Mesendoderm (in vitro differentiated cells): Measurements from ENCODE around the gene F2RL1.

ENCODE experiments used
- DNase-seq: peaks from one replicate; pipeline ENCODE4 v3.0.0; 2013
- H2AK5ac ChIP-seq: 2 replicates; pipeline ENCODE4 v1.6.1; 2013; ENCODE audit warnings: low read length, inconsistent platforms
- H2BK120ac ChIP-seq: 2 replicates; pipeline ENCODE4 v1.6.1; 2013; ENCODE audit warnings: low read depth, mild to moderate bottlenecking, low read length, moderate library complexity, mixed read lengths
- H2BK15ac ChIP-seq: replicated peaks from 2 replicates; pipeline ENCODE4 v1.6.1; 2013; ENCODE audit warnings: low read depth, mild to moderate bottlenecking, moderate library complexity
- H2BK5ac ChIP-seq: 2 replicates; pipeline ENCODE4 v1.6.1; 2013; ENCODE audit warnings: low read length, inconsistent platforms
- H3K18ac ChIP-seq: 2 replicates; pipeline ENCODE4 v1.6.1; 2013; ENCODE audit warnings: mild to moderate bottlenecking, low read length, mixed read lengths
- H3K23ac ChIP-seq: one replicate; pipeline ENCODE4 v1.6.1; 2013; ENCODE audit warnings: low read length
- H3K27ac ChIP-seq: 2 replicates; pipeline ENCODE4 v1.5.1; 2013; ENCODE audit warnings: low read depth, mild to moderate bottlenecking, inconsistent platforms, low read length, moderate library complexity
- H3K27me3 ChIP-seq: 2 replicates; pipeline ENCODE4 v1.6.1; 2013; ENCODE audit warnings: low read length, control low read depth, mild to moderate bottlenecking, inconsistent platforms; ENCODE audit not compliant: insufficient read depth, poor library complexity
- H3K36me3 ChIP-seq: 2 replicates; pipeline ENCODE4 v1.6.1; 2013; ENCODE audit warnings: low read length, inconsistent platforms; ENCODE audit not compliant: control insufficient read depth, insufficient read depth
- H3K4ac ChIP-seq: one replicate; pipeline ENCODE4 v1.6.1; 2013; ENCODE audit warnings: low read depth, mild to moderate bottlenecking, low read length, moderate library complexity
- H3K4me1 ChIP-seq: 2 replicates; pipeline ENCODE4 v1.6.1; 2013; ENCODE audit warnings: low read depth, low read length, inconsistent platforms; ENCODE audit not compliant: control insufficient read depth
- H3K4me2 ChIP-seq: 2 replicates; pipeline ENCODE4 v1.6.1; 2013; ENCODE audit warnings: low read length
- H3K4me3 ChIP-seq: 2 replicates; pipeline ENCODE4 v1.5.1; 2013; ENCODE audit warnings: mild to moderate bottlenecking, low read length
- H3K56ac ChIP-seq: one replicate; pipeline ENCODE4 v1.6.1; 2013; ENCODE audit warnings: low read length
- H3K79me1 ChIP-seq: 2 replicates; pipeline ENCODE4 v1.6.1; 2013; ENCODE audit warnings: low read length, inconsistent platforms
- H3K79me2 ChIP-seq: 2 replicates; pipeline ENCODE4 v1.6.1; 2013; ENCODE audit warnings: mild to moderate bottlenecking, low read length; ENCODE audit not compliant: control insufficient read depth, insufficient read depth
- H3K9ac ChIP-seq: 2 replicates; pipeline ENCODE4 v1.6.1; 2013; ENCODE audit warnings: low read length, inconsistent platforms
- H4K5ac ChIP-seq: one replicate; pipeline ENCODE4 v1.6.1; 2013; ENCODE audit warnings: low read length
- H4K8ac ChIP-seq: one replicate; pipeline ENCODE4 v1.6.1; 2013; ENCODE audit warnings: low read depth, mild to moderate bottlenecking, control low read depth, low read length, moderate library complexity
- WGBS: extraction: QIAGEN DNeasy Blood & Tissue Kit; methylation state at CpG from one replicate; pipeline ENCODE4 v1.1.7; 2013; ENCODE audit warnings: low lambda C conversion rate, missing lambda C conversion rate; ENCODE audit not compliant: insufficient coverage; ENCODE audit errors: extremely low coverage; 5-methylcytosine and 5-hydroxymethylcytosine counted together

F2RL1 gene

DNA sequence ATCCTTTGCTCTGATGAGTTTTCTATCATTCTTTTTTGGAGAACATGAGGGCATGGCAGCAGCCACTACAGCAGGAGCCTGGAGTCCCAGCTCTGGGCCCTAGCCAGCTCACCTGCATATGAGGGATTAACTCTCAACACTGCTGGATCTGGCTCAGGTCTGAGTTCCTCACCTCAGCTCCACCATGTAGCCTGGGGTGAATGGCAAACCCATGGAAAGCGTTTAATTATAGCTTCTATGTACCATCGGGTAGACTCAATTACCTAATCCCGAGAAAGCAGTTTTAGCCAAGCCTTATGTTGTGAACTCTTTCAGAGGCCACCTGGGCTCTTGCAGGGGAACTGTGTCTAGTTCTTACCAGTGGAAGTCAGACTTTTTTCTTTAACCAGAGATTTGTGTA is 27.1 kb downstream of the F2RL1 start:
- H3K18ac ChIP-seq, result no peak overlapping the region
- no peaks in the 10 kb centered on the region for H3K79me1 ChIP-seq
- H4K5ac ChIP-seq, result no peak overlapping the region
- H3K36me3 ChIP-seq, result no peaks in the 10 kb centered on the region
- H3K27ac ChIP-seq, result no peak overlapping the region
- no peaks in the 10 kb centered on the region for H3K4me1 ChIP-seq
- no CpG with 5 or more reads among the region's 3 CpGs for WGBS
- no peak overlapping the region for H2BK15ac ChIP-seq
- no peak overlapping the region for H2AK5ac ChIP-seq
- no peak overlapping the region for H3K4me2 ChIP-seq
- no peak overlapping the region for H3K4me3 ChIP-seq
- H3K56ac ChIP-seq, result no peak overlapping the region
- no peaks in the 10 kb centered on the region for H3K27me3 ChIP-seq
- no peak overlapping the region for H3K9ac ChIP-seq
- no peak overlapping the region for H3K4ac ChIP-seq
- no peak overlapping the region for H2BK5ac ChIP-seq
- H2BK120ac ChIP-seq, result no peak overlapping the region
- DNase-seq, result no peak
- H4K8ac ChIP-seq, result no peak overlapping the region
- no peak overlapping the region for H3K23ac ChIP-seq
- no peaks in the 10 kb centered on the region for H3K79me2 ChIP-seq

- H3K79me1 ChIP-seq, result no peaks in the 10 kb centered on the region
- no peak within 1 kb of the TSS for H3K23ac ChIP-seq
- no peak within 1 kb of the TSS for H2AK5ac ChIP-seq
- no peak within 1 kb of the TSS for H4K5ac ChIP-seq
- H3K18ac ChIP-seq, result peak within 1 kb of the TSS; percentile 33
- DNase-seq, result peak; percentile 67
- no peaks in the 10 kb centered on the region for H3K27me3 ChIP-seq
- peak within 1 kb of the TSS; percentile 43 for H3K56ac ChIP-seq
- H3K4ac ChIP-seq, result no peak within 1 kb of the TSS
- no peak within 1 kb of the TSS for H4K8ac ChIP-seq
- peak within 1 kb of the TSS; percentile 38 for H2BK5ac ChIP-seq
- no CpG with 5 or more reads among the region's 18 CpGs for WGBS
- no peak within 1 kb of the TSS for H2BK120ac ChIP-seq
- H3K36me3 ChIP-seq, result no peaks in the 10 kb centered on the region
- no peak within 1 kb of the TSS for H3K9ac ChIP-seq
- H2BK15ac ChIP-seq, result no peak within 1 kb of the TSS
- H3K4me1 ChIP-seq, result no peaks in the 10 kb centered on the region
- H3K4me3 ChIP-seq, result no peak within 1 kb of the TSS
- no peaks in the 10 kb centered on the region for H3K79me2 ChIP-seq
- no peak within 1 kb of the TSS for H3K27ac ChIP-seq
- H3K4me2 ChIP-seq, result no peak within 1 kb of the TSS
Measured at GRCh38 chr5:76849419-76850291, 30.8 kb downstream of the F2RL1 start, which contains the start of gene S100Z. Gene S100Z (plus strand): TSS chr5:76850014. CDS start chr5:76875360, 25,346 bp downstream.

DNA sequence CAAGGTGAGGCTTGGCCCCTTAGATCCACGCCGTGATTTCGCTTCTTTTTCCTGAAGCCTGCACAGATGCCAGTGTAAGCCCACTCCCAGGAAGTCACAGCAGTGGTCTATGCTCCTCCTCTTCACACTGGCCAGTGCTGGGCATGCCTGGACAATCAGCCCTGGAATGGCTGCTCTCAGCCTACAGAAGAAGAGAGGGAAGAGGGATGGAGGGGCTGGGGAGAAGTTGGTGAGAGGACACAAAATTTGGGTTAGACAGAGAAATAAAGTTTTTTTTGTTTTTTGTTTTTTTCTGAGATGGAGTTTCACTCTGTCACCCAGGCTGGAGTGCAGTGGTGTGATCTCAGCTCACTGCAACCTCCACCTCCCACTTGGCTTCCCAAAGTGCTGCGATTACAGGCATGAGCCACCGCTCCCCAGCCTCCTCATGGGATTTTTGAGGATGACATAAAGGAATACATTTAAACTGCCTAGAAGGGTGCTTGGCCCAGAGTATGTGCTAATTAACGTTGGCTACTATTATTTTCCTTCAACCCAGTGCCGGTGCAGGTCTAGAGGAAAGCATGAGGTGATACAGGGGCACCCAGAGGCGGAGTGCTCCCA is 31.8 kb downstream of the F2RL1 start:
- Histone ChIP-seq H3K18ac (peak overlapping the region; percentile 33), H2AK5ac (no peak overlapping the region), H2BK15ac (no peak overlapping the region), H3K4me2 (no peak overlapping the region), H3K27me3 (no peaks in the 10 kb centered on the region), H4K8ac (no peak overlapping the region), H3K36me3 (no peaks in the 10 kb centered on the region), H3K23ac (no peak overlapping the region), H3K79me2 (no peaks in the 10 kb centered on the region), H3K9ac (no peak overlapping the region), H3K79me1 (no peaks in the 10 kb centered on the region), H3K4ac (no peak overlapping the region), H3K4me1 (no peaks in the 10 kb centered on the region), H4K5ac (no peak overlapping the region), H3K56ac (peak overlapping the region; percentile 43), H3K4me3 (no peak overlapping the region), H3K27ac (no peak overlapping the region), H2BK120ac (no peak overlapping the region), H2BK5ac (peak overlapping the region; percentile 38)
- DNase-seq, result no peak
- WGBS, result no CpG with 5 or more reads among the region's 8 CpGs

GRCh38 chr5:76851728-76852369 is 33.0 kb downstream of the F2RL1 start:
- 100% methylated on average over 1 of the region's 7 CpGs for WGBS
- Histone ChIP-seq H4K8ac (no peak overlapping the region), H2BK15ac (no peak overlapping the region), H4K5ac (no peak overlapping the region), H3K27me3 (no peaks in the 10 kb centered on the region), H3K9ac (no peak overlapping the region), H2BK120ac (no peak overlapping the region), H3K18ac (no peak overlapping the region), H2BK5ac (no peak overlapping the region), H3K56ac (no peak overlapping the region), H3K4me1 (no peaks in the 10 kb centered on the region), H3K36me3 (no peaks in the 10 kb centered on the region), H3K4me3 (no peak overlapping the region), H2AK5ac (no peak overlapping the region), H3K27ac (no peak overlapping the region), H3K79me2 (no peaks in the 10 kb centered on the region), H3K4me2 (no peak overlapping the region), H3K79me1 (no peaks in the 10 kb centered on the region), H3K4ac (no peak overlapping the region), H3K23ac (no peak overlapping the region)
- DNase-seq, result no peak

- Histone ChIP-seq H4K5ac (no peak overlapping the region), H3K23ac (no peak overlapping the region), H3K79me1 (no peaks in the 10 kb centered on the region), H4K8ac (no peak overlapping the region), H3K4me2 (no peak overlapping the region), H2AK5ac (no peak overlapping the region), H3K18ac (no peak overlapping the region), H3K4me3 (no peak overlapping the region), H2BK5ac (no peak overlapping the region), H3K27ac (no peak overlapping the region), H2BK120ac (no peak overlapping the region), H3K79me2 (no peaks in the 10 kb centered on the region), H3K27me3 (no peaks in the 10 kb centered on the region), H3K4ac (no peak overlapping the region), H3K56ac (no peak overlapping the region), H3K36me3 (no peaks in the 10 kb centered on the region), H3K4me1 (no peaks in the 10 kb centered on the region), H3K9ac (no peak overlapping the region), H2BK15ac (no peak overlapping the region)
- no CpG with 5 or more reads among the region's 2 CpGs for WGBS
- peak; percentile 70 for DNase-seq
Measured at GRCh38 chr5:76852772-76853171, 33.9 kb downstream of the F2RL1 start.
